Neuronal stem cell (in vitro differentiated cells): ENCODE results near the gene ITGA7.

Source experiments
- DNase-seq: peaks from one replicate; pipeline ENCODE4 v3.0.0-alpha.2; 2013; ENCODE audit warnings: low spot score
- H2AFZ ChIP-seq: one replicate; pipeline ENCODE4 v1.6.1; 2013; ENCODE audit warnings: mild to moderate bottlenecking, low read length, inconsistent platforms
- H2AK5ac ChIP-seq: 2 replicates; pipeline ENCODE4 v1.6.1; 2013; ENCODE audit warnings: low read depth, mild to moderate bottlenecking, inconsistent platforms, low read length, moderate library complexity, mixed read lengths
- H2BK120ac ChIP-seq: 2 replicates; pipeline ENCODE4 v1.6.1; 2013; ENCODE audit warnings: low read depth, mild to moderate bottlenecking, inconsistent platforms, low read length, moderate library complexity, mixed read lengths
- H2BK12ac ChIP-seq: one replicate; pipeline ENCODE4 v1.6.1; 2013; ENCODE audit warnings: low read length, inconsistent platforms
- H2BK15ac ChIP-seq: 2 replicates; pipeline ENCODE4 v1.6.1; 2013; ENCODE audit warnings: mild to moderate bottlenecking, low read length, inconsistent platforms, mixed read lengths
- H2BK5ac ChIP-seq: one replicate; pipeline ENCODE4 v1.6.1; 2013; ENCODE audit warnings: inconsistent platforms, mild to moderate bottlenecking, low read length, moderate library complexity
- H3K14ac ChIP-seq: one replicate; pipeline ENCODE4 v1.6.1; 2013; ENCODE audit warnings: low read length, inconsistent platforms
- H3K18ac ChIP-seq: 2 replicates; pipeline ENCODE4 v1.6.1; 2013; ENCODE audit warnings: low read length, inconsistent platforms
- H3K23ac ChIP-seq: 2 replicates; pipeline ENCODE4 v1.6.1; 2013; ENCODE audit warnings: low read depth, mild to moderate bottlenecking, mixed read lengths, low read length, inconsistent platforms; ENCODE audit not compliant: poor library complexity
- H3K27ac ChIP-seq: replicated peaks from 3 replicates; pipeline ENCODE4 v1.5.1; 2013; ENCODE audit warnings: low read length, inconsistent platforms
- H3K27me3 ChIP-seq, 3 experiments: 2 replicates each; pipeline ENCODE4 v1.6.1; 2013; ENCODE audit warnings: low read length in 3 of 3, mild to moderate bottlenecking in 2 of 3, inconsistent platforms in 1 of 3, low read depth in 1 of 3, mixed read lengths in 1 of 3, moderate library complexity in 1 of 3; ENCODE audit not compliant: control insufficient read depth in 3 of 3, insufficient read depth in 3 of 3
- H3K36me3 ChIP-seq, 2 donors: replicated peaks in 1 of 2; 2 replicates each; pipeline ENCODE4 v1.6.1; 2013; ENCODE audit warnings: low read length in 2 of 2; ENCODE audit not compliant: control insufficient read depth in 2 of 2, insufficient read depth in 2 of 2
- H3K4ac ChIP-seq: 2 replicates; pipeline ENCODE4 v1.6.1; 2013; ENCODE audit warnings: inconsistent platforms, mild to moderate bottlenecking, low read length, moderate library complexity
- H3K4me1 ChIP-seq, 2 donors: 1 replicate in 1 of 2; 2 replicates in 1 of 2; pipeline ENCODE4 v1.6.1; 2013; ENCODE audit warnings: low read length in 2 of 2, low read depth in 1 of 2; ENCODE audit not compliant: control insufficient read depth in 2 of 2, insufficient read depth in 1 of 2
- H3K4me2 ChIP-seq: one replicate; pipeline ENCODE4 v1.6.1; 2013; ENCODE audit warnings: mild to moderate bottlenecking, low read length, inconsistent platforms; ENCODE audit not compliant: insufficient read depth, poor library complexity, severe bottlenecking
- H3K4me3 ChIP-seq, 2 donors: 2 replicates each; pipeline ENCODE4 v1.5.1; 2013; ENCODE audit warnings: low read length in 2 of 2, mild to moderate bottlenecking in 2 of 2, inconsistent platforms in 1 of 2, moderate library complexity in 1 of 2
- H3K79me1 ChIP-seq: one replicate; pipeline ENCODE4 v1.6.1; 2013; ENCODE audit warnings: low read depth, mild to moderate bottlenecking, inconsistent platforms, low read length, moderate library complexity
- H3K9ac ChIP-seq: one replicate; pipeline ENCODE4 v1.6.1; 2013; ENCODE audit warnings: mild to moderate bottlenecking, low read depth, low read length, inconsistent platforms; ENCODE audit not compliant: poor library complexity
- H3K9me3 ChIP-seq, 2 donors: replicated peaks in 1 of 2; 2 replicates each; pipeline versions ENCODE3 to v1.6.1; 2013; ENCODE audit warnings: low read length in 2 of 2, mild to moderate bottlenecking in 2 of 2, inconsistent platforms in 1 of 2, low read depth in 1 of 2, mixed read lengths in 1 of 2, moderate library complexity in 1 of 2; ENCODE audit not compliant: control insufficient read depth in 2 of 2, insufficient read depth in 1 of 2
- H4K8ac ChIP-seq: one replicate; pipeline ENCODE4 v1.6.1; 2013; ENCODE audit warnings: low read depth, mild to moderate bottlenecking, inconsistent platforms, low read length, moderate library complexity
- H4K91ac ChIP-seq: one replicate; pipeline ENCODE4 v1.6.1; 2013; ENCODE audit warnings: low read length, low read depth, mild to moderate bottlenecking, inconsistent platforms; ENCODE audit not compliant: poor library complexity
- WGBS, 2 donors: extraction: QIAGEN DNeasy Blood & Tissue Kit; methylation state at CpG; one replicate each; pipeline ENCODE4 v1.1.7; 2013; ENCODE audit warnings: missing lambda C conversion rate in 2 of 2, mixed read lengths in 1 of 2; ENCODE audit not compliant: insufficient read length in 2 of 2, insufficient replicate concordance in 1 of 2; ENCODE audit errors: extremely low coverage in 2 of 2; 5-methylcytosine and 5-hydroxymethylcytosine counted together

ITGA7 gene

GRCh38 chr12:55673638-55674037 lies 34.1 kb downstream of the ITGA7 start:
- Histone ChIP-seq H2BK120ac (no peak overlapping the region), H3K79me1 (no peaks in the 10 kb centered on the region), H2BK5ac (no peak overlapping the region), H3K18ac (no peak overlapping the region), H3K4ac (no peak overlapping the region), H4K8ac (no peak overlapping the region), H3K9me3 (no peaks in the 10 kb centered on the region), H3K27ac (no peak overlapping the region), H3K23ac (no peak overlapping the region), H2AK5ac (no peak overlapping the region), H3K36me3 (no peaks in the 10 kb centered on the region), H2BK12ac (no peak overlapping the region), H3K4me3 (no peak overlapping the region), H3K9ac (no peak overlapping the region), H2AFZ (no peak overlapping the region), H2BK15ac (no peak overlapping the region), H3K14ac (no peak overlapping the region), H3K4me1 (no peaks in the 10 kb centered on the region), H3K4me2 (no peak overlapping the region), H3K27me3 (peaks cover 0 to 11% (median 0%) of the 10 kb centered on the region in 3 experiments), H4K91ac (no peak overlapping the region)
- no peak for DNase-seq

GRCh38 chr12:55671746-55672145 lies 36.0 kb downstream of the ITGA7 start:
- H3K14ac ChIP-seq: no peak overlapping the region
- H2AK5ac ChIP-seq: no peak overlapping the region
- H3K36me3 ChIP-seq: no peaks in the 10 kb centered on the region
- no peaks in the 10 kb centered on the region for H3K4me1 ChIP-seq
- WGBS, 2 donors: no CpG with 5 or more reads among the region's 4 CpGs
- H3K4me3 ChIP-seq: no peak overlapping the region
- no peaks in the 10 kb centered on the region for H3K79me1 ChIP-seq
- no peaks in the 10 kb centered on the region for H3K9me3 ChIP-seq
- no peak overlapping the region for H2BK12ac ChIP-seq
- no peak overlapping the region for H3K9ac ChIP-seq
- no peak overlapping the region for H2BK120ac ChIP-seq
- DNase-seq: no peak
- H3K18ac ChIP-seq: no peak overlapping the region
- no peak overlapping the region for H3K23ac ChIP-seq
- H4K8ac ChIP-seq: no peak overlapping the region
- H2BK5ac ChIP-seq: no peak overlapping the region
- H4K91ac ChIP-seq: no peak overlapping the region
- no peak overlapping the region for H2BK15ac ChIP-seq
- no peak overlapping the region for H2AFZ ChIP-seq
- H3K4me2 ChIP-seq: no peak overlapping the region
- no peak overlapping the region for H3K27ac ChIP-seq
- peaks cover 0 to 11% (median 0%) of the 10 kb centered on the region in 3 experiments for H3K27me3 ChIP-seq
- H3K4ac ChIP-seq: no peak overlapping the region

GRCh38 chr12:55670276-55670675 lies 37.4 kb downstream of the ITGA7 start:
- Histone ChIP-seq H3K9me3 (no peaks in the 10 kb centered on the region), H3K4me1 (no peaks in the 10 kb centered on the region), H2BK15ac (no peak overlapping the region), H3K79me1 (no peaks in the 10 kb centered on the region), H3K4me3 (no peak overlapping the region), H2BK5ac (no peak overlapping the region), H4K91ac (no peak overlapping the region), H3K27ac (no peak overlapping the region), H3K4ac (no peak overlapping the region), H3K23ac (no peak overlapping the region), H3K36me3 (no peaks in the 10 kb centered on the region), H3K14ac (no peak overlapping the region), H2AK5ac (no peak overlapping the region), H2BK12ac (no peak overlapping the region), H3K27me3 (peaks cover 0 to 9% (median 0%) of the 10 kb centered on the region in 3 experiments), H2BK120ac (no peak overlapping the region), H3K9ac (no peak overlapping the region), H3K18ac (no peak overlapping the region), H4K8ac (no peak overlapping the region), H3K4me2 (no peak overlapping the region), H2AFZ (peak overlapping the region; percentile 41)
- no peak for DNase-seq

- no peak overlapping the region for H3K27ac ChIP-seq
- H3K9me3 ChIP-seq: no peaks in the 10 kb centered on the region
- H3K27me3 ChIP-seq: peaks cover 0 to 6% (median 0%) of the 10 kb centered on the region in 3 experiments
- WGBS, 2 donors: no CpG with 5 or more reads among the region's 7 CpGs
- no peaks in the 10 kb centered on the region for H3K4me1 ChIP-seq
- no peak overlapping the region for H2BK120ac ChIP-seq
- H3K23ac ChIP-seq: no peak overlapping the region
- H3K4me3 ChIP-seq: no peak overlapping the region
- no peaks in the 10 kb centered on the region for H3K36me3 ChIP-seq
- H3K14ac ChIP-seq: no peak overlapping the region
- no peak overlapping the region for H3K9ac ChIP-seq
- H2BK5ac ChIP-seq: no peak overlapping the region
- no peak overlapping the region for H4K8ac ChIP-seq
- no peak overlapping the region for H3K4ac ChIP-seq
- no peak overlapping the region for H2BK12ac ChIP-seq
- no peak overlapping the region for H3K18ac ChIP-seq
- no peak overlapping the region for H2AK5ac ChIP-seq
- H3K4me2 ChIP-seq: no peak overlapping the region
- no peak overlapping the region for H4K91ac ChIP-seq
- DNase-seq: no peak
- H2BK15ac ChIP-seq: no peak overlapping the region
- no peak overlapping the region for H2AFZ ChIP-seq
- no peaks in the 10 kb centered on the region for H3K79me1 ChIP-seq
Measured at GRCh38 chr12:55666508-55666907, 41.2 kb downstream of the ITGA7 start.
